ENCODE measurements around the gene RFX3. TPM values are rescaled to one million over a fixed set of nuclear protein-coding genes. Genes with fewer than 3 reads are reported as not detected.

The RFX3 gene
- total and polyA plus RNA-seq, 4 donors: 0.30 to 4.6 (median 1.5) TPM

GRCh38 chr9:3474821-3475220, 51.0 kb downstream of the RFX3 start:
- Histone ChIP-seq H3K36me3 (ENCODE audit: control insufficient read depth in 4 of 4, insufficient read depth in 3 of 4, low read depth in 1 of 4, low read length in 3 of 4) (no peaks in the 10 kb centered on the region), H3K27ac (ENCODE audit: low read depth in 1 of 2, low read length in 2 of 2) (no peak overlapping the region), H3K4me3 (ENCODE audit: low read depth in 1 of 3, low read length in 3 of 3) (no peak overlapping the region), H3K4me1 (ENCODE audit: control insufficient read depth in 4 of 4, insufficient read depth in 4 of 4, low read length in 3 of 4) (no peaks in the 10 kb centered on the region), H3K9ac (ENCODE audit: low read depth in 1 of 2, low read length in 2 of 2) (no peak overlapping the region), H3K9me3 (ENCODE audit: control insufficient read depth in 4 of 4, low read length in 3 of 4) (no peaks in the 10 kb centered on the region), H3K27me3 (ENCODE audit: control insufficient read depth in 4 of 4, insufficient read depth in 4 of 4, low read length in 3 of 4) (no peaks in the 10 kb centered on the region)
- TF ChIP-seq ATF3 (IDR thresholded peaks at IDR 0.05): no peak
- no peak for TF ChIP-seq GABPA (IDR thresholded peaks at IDR 0.05 in 1 of 2, conservative IDR thresholded peaks at IDR 0.05 in 1 of 2)
- TF ChIP-seq SP1 (IDR thresholded peaks at IDR 0.05): no peak
- TF ChIP-seq HNF4G (IDR thresholded peaks at IDR 0.05): no peak
- no peak for TF ChIP-seq EGR1 (IDR thresholded peaks at IDR 0.05; ENCODE audit: low read depth in 2 of 2)
- no peak for TF ChIP-seq REST (IDR thresholded peaks at IDR 0.05)
- TF ChIP-seq RAD21 (IDR thresholded peaks at IDR 0.05): no peak
- TF ChIP-seq HNF4A (conservative IDR thresholded peaks at IDR 0.05): no peak
- TF ChIP-seq YY1 (IDR thresholded peaks at IDR 0.05): no peak
- no peak for TF ChIP-seq FOXA2 (IDR thresholded peaks at IDR 0.05)
- no peak for TF ChIP-seq CTCF (IDR thresholded peaks at IDR 0.05; ENCODE audit: low read depth, low read length, missing input control)
- no peak for TF ChIP-seq FOXA1 (IDR thresholded peaks at IDR 0.05)
- TF ChIP-seq JUND (IDR thresholded peaks at IDR 0.05): no peak
- TF ChIP-seq TAF1 (conservative IDR thresholded peaks at IDR 0.05): no peak
- TF ChIP-seq, protein P1, sequence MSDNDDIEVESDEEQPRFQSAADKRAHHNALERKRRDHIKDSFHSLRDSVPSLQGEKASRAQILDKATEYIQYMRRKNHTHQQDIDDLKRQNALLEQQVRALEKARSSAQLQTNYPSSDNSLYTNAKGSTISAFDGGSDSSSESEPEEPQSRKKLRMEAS (IDR thresholded peaks at IDR 0.05): no peak
- TF ChIP-seq RXRA (IDR thresholded peaks at IDR 0.05): no peak
- TF ChIP-seq NR2F2 (IDR thresholded peaks at IDR 0.05): no peak
- TF ChIP-seq, protein P2, sequence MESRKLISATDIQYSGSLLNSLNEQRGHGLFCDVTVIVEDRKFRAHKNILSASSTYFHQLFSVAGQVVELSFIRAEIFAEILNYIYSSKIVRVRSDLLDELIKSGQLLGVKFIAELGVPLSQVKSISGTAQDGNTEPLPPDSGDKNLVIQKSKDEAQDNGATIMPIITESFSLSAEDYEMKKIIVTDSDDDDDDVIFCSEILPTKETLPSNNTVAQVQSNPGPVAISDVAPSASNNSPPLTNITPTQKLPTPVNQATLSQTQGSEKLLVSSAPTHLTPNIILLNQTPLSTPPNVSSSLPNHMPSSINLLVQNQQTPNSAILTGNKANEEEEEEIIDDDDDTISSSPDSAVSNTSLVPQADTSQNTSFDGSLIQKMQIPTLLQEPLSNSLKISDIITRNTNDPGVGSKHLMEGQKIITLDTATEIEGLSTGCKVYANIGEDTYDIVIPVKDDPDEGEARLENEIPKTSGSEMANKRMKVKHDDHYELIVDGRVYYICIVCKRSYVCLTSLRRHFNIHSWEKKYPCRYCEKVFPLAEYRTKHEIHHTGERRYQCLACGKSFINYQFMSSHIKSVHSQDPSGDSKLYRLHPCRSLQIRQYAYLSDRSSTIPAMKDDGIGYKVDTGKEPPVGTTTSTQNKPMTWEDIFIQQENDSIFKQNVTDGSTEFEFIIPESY (IDR thresholded peaks at IDR 0.05): no peak
- no peak for DNase-seq (ENCODE audit: low spot score)
- WGBS: 98% methylated on average over 2 of the region's 2 CpGs

Measured in liver (tissue), 9 donors.